Measurements from ENCODE around the gene NOS1AP. TPM values are rescaled to one million over a fixed set of nuclear protein-coding genes. Genes with fewer than 3 reads are reported as not detected.

NOS1AP gene
- total RNA-seq, 1 experiment from 2014 or later: 14.7 TPM

- no peak for ATAC-seq
- Mint-ChIP-seq H3K27ac (no peak overlapping the region), H3K27me3 (ENCODE audit: low read depth) (no peaks in the 10 kb centered on the region), H3K36me3 (no peaks in the 10 kb centered on the region), H3K4me3 (no peak overlapping the region), H3K9me3 (no peaks in the 10 kb centered on the region), H3K4me1 (peaks cover 39% of the 10 kb centered on the region)
- no peak for DNase-seq (ENCODE audit: low spot score)
- CTCF ChIA-PET: interaction anchor here (0.7 kb wide), 2 partner anchors 13 to 27 kb away, joined by 3 read pairs; no protein-coding TSS in a partner anchor
- POLR2A ChIA-PET: interaction anchor here (0.6 kb wide), 1 partner anchor 11 kb away, joined by 4 read pairs; no protein-coding TSS in a partner anchor
- TF ChIP-seq SOX15 (CRISPR knock-in tag; IDR thresholded peaks at IDR 0.05): no peak
- no peak for TF ChIP-seq EMX1 (CRISPR knock-in tag; IDR thresholded peaks at IDR 0.05)
These were observed 64.1 kb downstream of the NOS1AP start for GRCh38 chr1:162133566-162133965.

GRCh38 chr1:162134646-162135045, 65.2 kb downstream of the NOS1AP start:
- H3K4me1 Mint-ChIP-seq: peaks cover 35% of the 10 kb centered on the region
- H3K9me3 Mint-ChIP-seq: no peaks in the 10 kb centered on the region
- CTCF ChIA-PET: interaction anchor here (0.7 kb wide), 1 partner anchor 28 kb away, joined by 3 read pairs; no protein-coding TSS in a partner anchor
- ATAC-seq (no peak), DNase-seq (ENCODE audit: low spot score) (no peak)
- POLR2A ChIA-PET: no interaction called here
- H3K4me3 Mint-ChIP-seq: no peak overlapping the region
- TF ChIP-seq RELA (CRISPR knock-in tag; IDR thresholded peaks at IDR 0.05; ENCODE audit: borderline replicate concordance) (no peak), SOX15 (CRISPR knock-in tag; IDR thresholded peaks at IDR 0.05) (no peak), CREB1 (CRISPR knock-in tag; IDR thresholded peaks at IDR 0.05) (no peak), ETV6 (CRISPR knock-in tag; IDR thresholded peaks at IDR 0.05) (no peak), ATF6 (CRISPR knock-in tag; IDR thresholded peaks at IDR 0.05) (no peak), ZNF121 (CRISPR knock-in tag; IDR thresholded peaks at IDR 0.05) (no peak)
- H3K36me3 Mint-ChIP-seq: no peaks in the 10 kb centered on the region
- no peaks in the 10 kb centered on the region for H3K27me3 Mint-ChIP-seq (ENCODE audit: low read depth)
- H3K27ac Mint-ChIP-seq: no peak overlapping the region

GRCh38 chr1:162135271-162135775, 65.8 kb downstream of the NOS1AP start:
- Mint-ChIP-seq H3K4me1 (peaks cover 35% of the 10 kb centered on the region), H3K27me3 (ENCODE audit: low read depth) (no peaks in the 10 kb centered on the region), H3K36me3 (no peaks in the 10 kb centered on the region), H3K27ac (no peak overlapping the region), H3K4me3 (no peak overlapping the region), H3K9me3 (no peaks in the 10 kb centered on the region)
- ChIA-PET CTCF (no interaction called here), POLR2A (no interaction called here)
- ATAC-seq: no peak
- DNase-seq (ENCODE audit: low spot score): no peak
- TF ChIP-seq CDX4 (CRISPR knock-in tag; IDR thresholded peaks at IDR 0.05; ENCODE audit: borderline replicate concordance) (no peak), IRF1 (CRISPR knock-in tag; IDR thresholded peaks at IDR 0.05) (no peak), TCF7 (CRISPR knock-in tag; IDR thresholded peaks at IDR 0.05; ENCODE audit: low read depth) (no peak), ATF6 (CRISPR knock-in tag; IDR thresholded peaks at IDR 0.05) (no peak), RORB (CRISPR knock-in tag; IDR thresholded peaks at IDR 0.05) (no peak), ZNF425 (CRISPR knock-in tag; conservative IDR thresholded peaks at IDR 0.05) (no peak), HMGA2 (CRISPR knock-in tag; IDR thresholded peaks at IDR 0.05) (no peak), PRRX2 (CRISPR knock-in tag; IDR thresholded peaks at IDR 0.05) (no peak), GRHL2 (CRISPR knock-in tag; IDR thresholded peaks at IDR 0.05; ENCODE audit: insufficient replicate concordance, severe bottlenecking) (no peak), ZNF263 (CRISPR knock-in tag; IDR thresholded peaks at IDR 0.05; ENCODE audit: low read depth) (no peak), NR2C2 (CRISPR knock-in tag; IDR thresholded peaks at IDR 0.05) (no peak), AFF4 (CRISPR knock-in tag; IDR thresholded peaks at IDR 0.05; ENCODE audit: borderline replicate concordance) (no peak), USF2 (CRISPR knock-in tag; IDR thresholded peaks at IDR 0.05) (no peak)

All from WTC11 (cell line).